ENCODE data around the gene TAF3. TPM values are rescaled to one million over a fixed set of nuclear protein-coding genes. Genes with fewer than 3 reads are reported as not detected.

The TAF3 gene
- total RNA-seq, 1 donor = 2.2 TPM

- DNase-seq (ENCODE audit: low read depth) = no peak
- no peak overlapping the region for H3K4me3 ChIP-seq (ENCODE audit: low read depth, low read length)
- no peak for TF ChIP-seq CTCF (IDR thresholded peaks at IDR 0.05; ENCODE audit: insufficient read depth, low read depth, low read length)
Measured at GRCh38 chr10:8057636-8058273, 239.4 kb downstream of the TAF3 start.

- no peak for DNase-seq (ENCODE audit: low read depth)
- H3K4me3 ChIP-seq (ENCODE audit: low read depth, low read length) = no peak overlapping the region
- TF ChIP-seq CTCF (IDR thresholded peaks at IDR 0.05; ENCODE audit: insufficient read depth, low read depth, low read length) = no peak
Measured at GRCh38 chr10:8058274-8059111, 240.2 kb downstream of the TAF3 start.

DNA sequence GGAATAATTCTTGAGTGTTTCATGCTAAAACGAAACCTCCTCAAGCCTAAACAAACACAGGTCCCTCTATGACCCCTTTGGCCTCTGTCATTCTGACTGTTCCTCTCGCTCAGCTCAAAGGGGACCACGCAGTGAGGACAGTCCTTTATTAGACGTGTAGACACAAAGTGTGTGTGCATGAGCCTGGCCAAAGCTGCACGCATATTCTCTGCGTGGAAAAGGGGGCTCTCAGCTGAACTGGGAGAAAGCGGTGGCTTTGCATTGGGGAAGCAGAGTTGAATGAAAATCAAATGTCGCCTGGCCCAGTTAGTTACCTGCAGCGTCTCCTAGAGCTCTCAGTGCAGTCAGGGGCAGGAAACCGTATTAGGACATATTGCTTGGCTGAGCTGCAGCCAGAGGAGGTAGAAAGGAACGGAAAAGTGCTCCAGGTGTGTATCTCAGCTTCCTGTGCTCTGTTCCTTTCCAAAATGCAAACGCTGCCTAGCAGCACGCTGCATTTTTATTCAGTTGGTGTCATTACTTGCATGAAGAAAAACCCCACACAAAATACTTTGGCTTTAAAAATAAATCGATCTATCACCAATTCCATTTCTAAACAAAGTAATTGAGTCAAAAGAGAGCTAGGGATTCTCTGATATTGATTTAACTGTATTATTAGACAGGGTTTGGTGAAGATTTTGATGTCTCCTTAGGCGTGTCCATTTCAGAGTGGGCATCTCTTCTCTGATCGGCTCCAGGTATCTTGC is 241.1 kb downstream of the TAF3 start:
- H3K4me3 ChIP-seq (ENCODE audit: low read depth, low read length) = no peak overlapping the region
- no peak for TF ChIP-seq CTCF (IDR thresholded peaks at IDR 0.05; ENCODE audit: insufficient read depth, low read depth, low read length)
- no peak for DNase-seq (ENCODE audit: low read depth)

- H3K4me3 ChIP-seq (ENCODE audit: low read depth, low read length) = no peak overlapping the region
- DNase-seq (ENCODE audit: low read depth) = no peak
- TF ChIP-seq CTCF (IDR thresholded peaks at IDR 0.05; ENCODE audit: insufficient read depth, low read depth, low read length) = no peak
Measured at GRCh38 chr10:8060010-8060703, 241.9 kb downstream of the TAF3 start.

DNA sequence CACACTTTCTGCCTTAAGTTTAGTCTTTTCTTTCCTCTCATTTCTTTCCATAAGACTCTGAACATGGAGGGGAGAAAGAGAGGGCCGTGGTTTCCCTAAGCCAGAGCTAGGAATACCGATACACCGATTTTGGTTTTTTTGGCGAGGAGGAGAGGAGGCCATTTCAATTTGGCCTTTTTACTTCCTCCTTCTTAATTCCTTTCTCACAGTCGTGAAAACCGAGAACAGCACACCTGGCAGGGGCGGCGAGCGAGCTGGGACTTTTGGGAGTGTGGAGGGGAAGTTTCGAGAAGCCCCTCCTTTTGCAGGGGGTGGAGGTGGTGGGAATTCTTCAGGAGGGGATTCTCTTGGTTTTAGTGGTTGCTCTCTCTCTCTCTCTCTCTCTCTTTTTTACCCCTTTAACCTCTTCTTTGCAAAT is 242.4 kb downstream of the TAF3 start:
- TF ChIP-seq CTCF (IDR thresholded peaks at IDR 0.05; ENCODE audit: insufficient read depth, low read depth, low read length) = no peak
- no peak for DNase-seq (ENCODE audit: low read depth)
- no peak overlapping the region for H3K4me3 ChIP-seq (ENCODE audit: low read depth, low read length)

All from fibroblast of villous mesenchyme (primary cell).